Keratinocyte (primary cell): ENCODE data around the gene FAM209B.

ENCODE experiments used
- EZH2 ChIP-seq: IDR thresholded peaks from one replicate; pipeline ENCODE4 v1.6.1; 2012; ENCODE audit warnings: inconsistent platforms, mild to moderate bottlenecking, low read length, moderate library complexity
- TF ChIP-seq, protein P1 (sequence below), 3 experiments: IDR thresholded peaks in 1 of 3; conservative IDR thresholded peaks in 1 of 3; optimal IDR thresholded peaks in 1 of 3; 2 replicates in 2 of 3; 3 replicates in 1 of 3; pipeline versions ENCODE3 to v1.5.1; 2011; ENCODE audit warnings: low read length in 3 of 3, mild to moderate bottlenecking in 3 of 3, moderate library complexity in 2 of 3, control low read depth in 1 of 3, inconsistent platforms in 1 of 3; ENCODE audit not compliant: insufficient read depth in 2 of 3; ENCODE audit errors: extremely low read depth in 1 of 3

DNA sequence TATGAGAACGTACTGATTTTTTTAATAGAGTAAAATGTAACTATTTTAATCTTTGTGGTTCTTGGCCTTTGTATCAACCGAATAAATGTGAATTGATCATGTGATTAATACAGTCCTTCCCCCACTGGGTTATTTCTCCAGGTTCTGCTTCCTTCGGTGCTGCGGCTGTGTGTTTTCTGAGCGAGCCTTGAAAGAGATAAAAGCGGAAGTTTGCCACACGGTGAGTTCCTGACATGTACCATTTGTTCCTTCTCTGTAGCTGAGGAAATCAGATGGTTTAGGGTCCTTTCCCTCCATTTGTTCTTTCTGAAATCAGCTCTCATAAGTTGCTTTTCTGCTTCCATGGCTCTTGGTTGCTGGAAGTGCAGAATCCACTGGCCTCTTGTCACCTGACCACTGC is 49.1 kb upstream of the FAM209B start:
- TF ChIP-seq, protein P1, sequence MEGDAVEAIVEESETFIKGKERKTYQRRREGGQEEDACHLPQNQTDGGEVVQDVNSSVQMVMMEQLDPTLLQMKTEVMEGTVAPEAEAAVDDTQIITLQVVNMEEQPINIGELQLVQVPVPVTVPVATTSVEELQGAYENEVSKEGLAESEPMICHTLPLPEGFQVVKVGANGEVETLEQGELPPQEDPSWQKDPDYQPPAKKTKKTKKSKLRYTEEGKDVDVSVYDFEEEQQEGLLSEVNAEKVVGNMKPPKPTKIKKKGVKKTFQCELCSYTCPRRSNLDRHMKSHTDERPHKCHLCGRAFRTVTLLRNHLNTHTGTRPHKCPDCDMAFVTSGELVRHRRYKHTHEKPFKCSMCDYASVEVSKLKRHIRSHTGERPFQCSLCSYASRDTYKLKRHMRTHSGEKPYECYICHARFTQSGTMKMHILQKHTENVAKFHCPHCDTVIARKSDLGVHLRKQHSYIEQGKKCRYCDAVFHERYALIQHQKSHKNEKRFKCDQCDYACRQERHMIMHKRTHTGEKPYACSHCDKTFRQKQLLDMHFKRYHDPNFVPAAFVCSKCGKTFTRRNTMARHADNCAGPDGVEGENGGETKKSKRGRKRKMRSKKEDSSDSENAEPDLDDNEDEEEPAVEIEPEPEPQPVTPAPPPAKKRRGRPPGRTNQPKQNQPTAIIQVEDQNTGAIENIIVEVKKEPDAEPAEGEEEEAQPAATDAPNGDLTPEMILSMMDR (optimal IDR thresholded peaks at IDR 0.05 in 1 of 3, IDR thresholded peaks at IDR 0.05 in 1 of 3, conservative IDR thresholded peaks at IDR 0.05 in 1 of 3; ENCODE audit: extremely low read depth in 1 of 3, insufficient read depth in 2 of 3, low read length in 3 of 3): no peak
- no peak for TF ChIP-seq EZH2
